Measurements from ENCODE around the gene LRRC56.

The LRRC56 gene

GRCh38 chr11:592918-593317 is 55.6 kb downstream of the LRRC56 start:
- H3K4me3 ChIP-seq (ENCODE audit: control insufficient read depth, low read depth, low read length), result no peak overlapping the region
- TF ChIP-seq CTCF (IDR thresholded peaks at IDR 0.05; ENCODE audit: control insufficient read depth, insufficient read depth, low read depth, low read length, missing control alignments), result no peak
- DNase-seq (ENCODE audit: low read depth), result no peak

- H3K4me3 ChIP-seq (ENCODE audit: control insufficient read depth, low read depth, low read length), result no peak overlapping the region
- no peak for DNase-seq (ENCODE audit: low read depth)
- TF ChIP-seq CTCF (IDR thresholded peaks at IDR 0.05; ENCODE audit: control insufficient read depth, insufficient read depth, low read depth, low read length, missing control alignments), result no peak
These were observed 56.0 kb downstream of the LRRC56 start for GRCh38 chr11:593347-593746.

- no peak overlapping the region for H3K4me3 ChIP-seq (ENCODE audit: control insufficient read depth, low read depth, low read length)
- TF ChIP-seq CTCF (IDR thresholded peaks at IDR 0.05; ENCODE audit: control insufficient read depth, insufficient read depth, low read depth, low read length, missing control alignments), result no peak
- DNase-seq (ENCODE audit: low read depth), result no peak
These were observed 58.1 kb downstream of the LRRC56 start for GRCh38 chr11:595400-595799.

- H3K4me3 ChIP-seq (ENCODE audit: control insufficient read depth, low read depth, low read length), result no peak overlapping the region
- TF ChIP-seq CTCF (IDR thresholded peaks at IDR 0.05; ENCODE audit: control insufficient read depth, insufficient read depth, low read depth, low read length, missing control alignments), result no peak
- no peak for DNase-seq (ENCODE audit: low read depth)
These were observed 59.0 kb downstream of the LRRC56 start for GRCh38 chr11:596374-596773.

GRCh38 chr11:597166-597725 is 59.9 kb downstream of the LRRC56 start:
- peak; percentile 4 for TF ChIP-seq CTCF (IDR thresholded peaks at IDR 0.05; ENCODE audit: control insufficient read depth, insufficient read depth, low read depth, low read length, missing control alignments)
- no peak for DNase-seq (ENCODE audit: low read depth)
- H3K4me3 ChIP-seq (ENCODE audit: control insufficient read depth, low read depth, low read length), result no peak overlapping the region

- no peak for TF ChIP-seq CTCF (IDR thresholded peaks at IDR 0.05; ENCODE audit: control insufficient read depth, insufficient read depth, low read depth, low read length, missing control alignments)
- no peak for DNase-seq (ENCODE audit: low read depth)
These were observed 60.8 kb downstream of the LRRC56 start for GRCh38 chr11:598005-598680.

More at GRCh38 chr11:598005-598680, 60.8 kb downstream of the LRRC56 start:
- H3K4me3 ChIP-seq (ENCODE audit: control insufficient read depth, low read depth, low read length), result no peak overlapping the region
